LNCAP (cell line): ENCODE data around the gene FXYD3.
A peak's percentile ranks its signal among the peaks of the same experiment; 100 is the strongest.

Source experiments
- CTCF ChIP-seq: fragments of 450-650 bp; IDR thresholded peaks from 2 replicates; pipeline ENCODE4 v1.5.1; 2017; ENCODE audit warnings: mild to moderate bottlenecking

Gene FXYD3

GRCh38 chr19:35134601-35135242, 19.1 kb downstream of the FXYD3 start, which contains the start of gene LGI4:
TSS of gene LGI4 (minus strand) at chr19:35135059. CDS start at chr19:35134680, 379 bp downstream.
- no peak for TF ChIP-seq CTCF

DNA sequence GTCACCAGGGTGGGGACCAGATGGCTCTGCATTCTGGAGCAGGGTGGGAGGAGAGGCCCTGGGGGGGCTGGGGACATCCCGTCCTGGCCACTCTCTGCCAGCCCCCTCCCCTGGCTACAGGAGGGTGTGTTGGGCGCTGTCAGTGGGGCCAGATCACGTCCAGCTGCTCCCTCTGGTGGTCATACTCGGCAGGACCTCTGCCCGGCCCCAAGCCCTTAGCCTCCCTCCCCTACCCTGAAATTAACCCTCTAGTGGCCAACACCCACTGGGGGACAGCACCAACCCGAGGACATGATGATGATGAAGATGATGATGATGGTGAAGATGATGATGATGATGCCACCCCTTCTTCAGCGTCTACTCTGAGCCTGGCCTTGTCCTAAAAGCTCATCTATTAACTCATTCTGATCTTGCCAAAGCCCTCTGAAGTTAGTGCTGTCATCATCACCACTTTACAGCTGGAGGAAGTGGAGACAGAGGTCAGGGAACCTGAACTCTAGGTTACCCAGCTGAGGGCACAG, 19.8 kb downstream of the FXYD3 start:
- peak; percentile 90 for TF ChIP-seq CTCF

DNA sequence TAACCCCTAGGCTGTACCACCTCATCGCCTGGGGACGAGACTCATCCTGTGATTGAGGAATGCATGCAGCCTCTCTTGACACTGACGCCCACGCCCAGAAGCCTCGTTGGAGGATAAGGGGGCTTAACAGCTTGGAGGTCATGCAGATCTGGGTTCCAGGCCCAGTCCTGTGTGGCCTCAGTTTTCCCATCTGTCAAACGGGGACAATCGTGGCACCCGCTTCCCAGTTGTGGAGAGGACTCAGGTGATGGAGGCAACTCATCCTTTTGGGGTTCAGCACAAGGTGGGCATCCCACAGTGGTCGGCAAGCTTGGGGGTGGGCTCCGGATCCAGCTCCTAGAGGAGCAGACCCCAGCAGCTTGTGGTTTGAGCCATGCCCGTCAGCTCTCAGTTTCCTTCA, 20.6 kb downstream of the FXYD3 start:
- no peak for TF ChIP-seq CTCF

GRCh38 chr19:35136977-35137702, 21.5 kb downstream of the FXYD3 start:
- TF ChIP-seq CTCF = no peak

DNA sequence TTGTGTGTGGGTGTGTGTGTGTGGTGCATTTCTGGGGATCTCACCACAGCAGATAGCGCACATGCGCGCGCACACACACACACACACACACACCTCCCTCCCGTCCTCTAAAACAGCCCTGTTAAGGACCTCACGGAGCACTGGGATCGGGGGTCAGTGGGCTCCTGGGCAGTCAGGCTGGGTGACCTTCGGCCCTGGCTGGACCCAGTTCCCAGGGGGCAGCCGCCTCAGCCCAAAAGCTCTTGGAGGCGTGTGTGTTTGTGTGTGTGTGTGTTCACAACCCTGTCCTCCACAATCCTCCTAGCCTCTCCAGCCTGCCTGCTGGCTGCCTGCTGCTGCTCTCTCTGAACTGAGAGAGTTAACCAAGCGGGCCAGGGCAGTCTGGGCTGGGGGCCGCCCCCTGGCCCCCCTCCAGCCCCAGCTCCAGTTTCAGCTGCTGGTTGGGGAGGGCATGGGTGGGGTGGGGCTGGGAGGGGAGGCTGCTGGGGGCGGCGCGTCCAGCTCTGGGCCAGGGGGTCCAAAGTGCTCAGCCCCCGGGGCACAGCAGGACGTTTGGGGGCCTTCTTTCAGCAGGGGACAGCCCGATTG, 22.8 kb downstream of the FXYD3 start, which contains the start of gene FXYD1:
FXYD1 (plus strand) TSS at position 520 of the 588 bp plus-strand sequence. CDS start 1,256 bp downstream, outside the sequence.
- TF ChIP-seq CTCF = no peak

DNA sequence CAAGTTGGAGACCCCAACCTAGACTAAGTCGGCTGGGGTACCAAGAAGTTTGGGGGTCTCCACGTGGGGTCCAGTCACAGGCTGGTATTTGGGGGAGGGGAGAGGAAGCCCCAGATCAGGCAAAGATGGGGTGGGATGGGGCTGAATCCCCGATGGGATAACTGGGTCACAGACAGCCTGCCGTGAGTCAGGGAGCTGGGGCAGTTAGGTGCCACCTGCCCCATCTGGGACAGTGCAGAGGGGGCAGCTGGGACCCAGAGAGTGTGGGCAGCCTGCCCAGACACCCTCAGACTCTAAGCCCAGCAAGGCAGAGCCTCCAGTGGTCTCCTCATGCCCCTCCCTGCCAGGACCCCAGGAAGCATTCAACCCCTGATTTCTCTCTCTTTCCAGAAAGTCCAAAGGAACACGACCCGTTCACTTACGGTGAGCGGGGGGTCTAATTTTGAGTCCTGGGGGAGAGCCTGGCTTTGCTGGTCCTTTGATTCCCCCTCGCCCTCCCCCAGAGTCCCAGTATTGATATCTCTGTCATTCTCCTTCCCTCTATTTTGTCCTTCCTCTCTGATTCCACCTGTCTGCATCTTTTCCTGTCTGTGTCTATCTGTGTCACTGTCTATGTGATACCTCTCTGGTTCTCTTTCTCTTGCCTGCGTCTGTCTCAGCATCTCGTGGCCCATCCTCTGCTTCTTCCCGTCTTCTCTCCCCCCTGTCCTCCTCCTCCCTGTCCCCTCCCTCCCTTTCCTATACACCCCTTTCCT, 24.8 kb downstream of the FXYD3 start:
- TF ChIP-seq CTCF = no peak
